HG03196 (cell line): ENCODE results near the gene IGIP.

Source experiments
- ATAC-seq: cut with Tn5 transposase; IDR thresholded peaks from one replicate; pipeline ENCODE4 v1.9.1; 2021; ENCODE audit not compliant: unreplicated experiment

The IGIP gene

DNA sequence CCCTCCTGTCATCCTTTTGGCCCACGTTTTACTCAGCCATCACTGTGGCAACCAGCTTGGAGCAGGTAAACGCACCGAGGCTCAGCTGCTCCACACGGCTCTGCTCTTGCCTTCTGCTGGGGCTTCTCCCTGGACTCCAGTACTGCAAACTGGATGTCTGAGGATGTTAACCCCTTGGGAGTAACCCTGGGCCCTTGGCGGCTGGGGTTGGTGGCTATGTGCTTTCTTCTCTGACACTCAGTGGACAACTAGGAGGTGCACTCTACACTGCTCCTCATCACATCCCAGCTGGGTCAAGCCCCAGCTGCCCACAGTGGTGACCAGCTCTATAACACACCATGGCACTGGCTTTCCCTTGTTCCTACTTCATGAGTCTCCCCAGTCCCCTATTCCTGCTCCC is 37.0 kb downstream of the IGIP start:
- ATAC-seq: no peak

DNA sequence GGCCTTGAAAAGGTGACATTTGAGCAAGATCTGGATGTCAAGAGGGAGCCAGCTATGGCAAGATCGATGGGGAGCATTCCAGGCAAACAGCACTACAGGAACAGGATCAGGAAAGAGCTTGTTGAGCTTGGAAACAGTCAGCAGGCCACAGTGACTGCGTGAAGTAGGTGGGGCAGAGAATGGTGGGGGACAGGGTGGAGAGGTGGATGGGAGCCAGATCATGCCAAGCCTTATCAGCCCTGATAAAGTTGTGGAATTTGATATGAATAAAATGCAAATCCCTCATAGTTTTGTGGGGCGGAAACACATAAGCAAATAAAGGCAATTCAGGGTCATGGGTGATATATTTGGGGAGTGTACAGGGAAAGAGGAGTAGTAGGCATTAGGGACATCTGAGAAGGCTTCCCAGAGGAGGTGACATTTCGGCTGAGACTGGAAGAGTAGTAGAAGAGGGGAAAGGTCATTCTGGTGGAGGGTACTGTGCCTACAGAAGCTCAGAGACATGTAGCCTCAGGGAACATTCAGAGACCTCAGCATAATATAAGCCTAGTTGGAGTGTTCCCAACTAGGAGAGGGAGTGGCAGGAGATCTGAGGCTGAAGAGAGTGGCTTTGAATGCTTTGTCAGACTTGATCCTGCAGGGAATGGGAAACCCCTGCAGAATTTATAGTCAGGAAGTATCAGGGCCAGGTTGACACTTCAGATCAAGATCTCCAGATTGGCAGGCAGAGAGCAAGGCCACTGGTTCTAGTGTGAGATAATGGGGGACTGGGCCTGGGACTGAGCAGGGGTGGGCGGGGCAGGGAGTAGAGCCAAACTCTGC is 39.6 kb downstream of the IGIP start:
- no peak for ATAC-seq

DNA sequence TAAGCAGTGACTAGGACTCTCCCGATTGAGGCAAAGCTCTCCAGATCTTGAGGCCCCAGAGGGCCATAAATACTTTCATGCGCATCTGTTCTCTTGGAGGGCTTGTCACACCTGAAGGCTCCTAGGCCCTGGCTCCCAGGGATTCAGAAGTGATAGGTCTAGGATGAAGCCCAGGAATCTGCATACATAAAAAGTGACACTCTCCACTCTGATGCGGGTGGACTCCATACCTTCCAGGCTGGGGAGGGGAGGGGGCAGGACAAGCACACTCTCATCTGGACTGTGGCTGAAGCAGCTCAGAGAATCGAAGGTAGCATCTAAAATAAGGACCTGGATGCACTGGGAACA is 40.2 kb downstream of the IGIP start:
- no peak for ATAC-seq

DNA sequence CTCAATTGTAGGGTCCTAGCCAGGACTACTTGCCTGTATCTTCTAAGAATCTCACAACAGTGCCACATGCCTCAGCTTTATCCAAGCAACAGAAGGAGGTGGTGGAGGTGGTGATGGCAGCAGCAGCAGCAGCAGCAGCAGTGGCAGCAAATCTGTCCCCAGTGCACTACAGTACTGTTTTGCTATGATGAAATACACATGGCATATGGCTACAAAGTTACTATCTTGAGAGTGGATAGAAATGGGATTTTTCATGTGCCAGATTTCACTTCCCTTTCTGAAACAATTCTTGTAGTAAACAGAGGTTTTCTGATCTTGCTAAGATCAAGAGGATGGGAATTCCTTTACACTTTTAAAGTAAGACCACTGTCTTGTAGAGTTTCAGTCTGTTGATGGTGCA is 41.2 kb downstream of the IGIP start:
- ATAC-seq: no peak

DNA sequence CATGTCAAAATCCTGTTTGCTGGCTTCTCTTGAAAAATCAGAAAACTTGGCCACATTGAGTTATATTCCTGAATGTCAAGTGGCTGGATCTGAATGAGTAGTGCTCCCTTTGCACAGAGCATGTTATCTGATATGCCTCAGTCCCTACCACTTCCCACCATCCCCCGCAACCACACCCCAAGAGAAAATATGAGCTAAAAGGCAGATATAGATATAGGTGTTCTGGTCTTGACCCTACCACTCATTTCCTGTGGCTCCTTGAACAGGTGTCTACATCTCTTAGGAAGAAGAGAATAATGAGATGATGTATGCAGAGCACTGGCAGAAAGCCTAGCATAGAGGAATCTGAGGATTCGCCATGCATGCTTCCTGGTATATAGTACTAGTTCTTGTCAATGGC is 42.6 kb downstream of the IGIP start:
- ATAC-seq: no peak

DNA sequence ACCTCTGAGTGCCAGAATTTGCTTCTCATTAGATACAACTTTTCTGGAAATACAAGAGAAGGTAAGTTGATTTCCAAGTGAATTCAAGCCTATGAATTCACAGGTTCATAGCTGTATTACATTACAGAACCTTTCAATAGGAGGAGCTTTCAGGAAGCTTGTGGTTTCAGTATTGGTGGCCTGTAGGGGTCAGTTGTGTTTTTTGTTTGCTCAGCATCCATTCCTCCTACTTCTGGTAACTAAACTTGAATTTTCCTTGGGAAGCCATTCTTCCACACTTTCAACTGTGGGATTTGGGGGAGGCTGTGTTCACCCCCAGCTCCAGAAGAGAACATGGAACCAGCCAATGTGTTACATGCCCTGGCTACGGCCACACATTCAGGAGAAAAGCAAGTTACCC is 43.7 kb downstream of the IGIP start:
- ATAC-seq: no peak

DNA sequence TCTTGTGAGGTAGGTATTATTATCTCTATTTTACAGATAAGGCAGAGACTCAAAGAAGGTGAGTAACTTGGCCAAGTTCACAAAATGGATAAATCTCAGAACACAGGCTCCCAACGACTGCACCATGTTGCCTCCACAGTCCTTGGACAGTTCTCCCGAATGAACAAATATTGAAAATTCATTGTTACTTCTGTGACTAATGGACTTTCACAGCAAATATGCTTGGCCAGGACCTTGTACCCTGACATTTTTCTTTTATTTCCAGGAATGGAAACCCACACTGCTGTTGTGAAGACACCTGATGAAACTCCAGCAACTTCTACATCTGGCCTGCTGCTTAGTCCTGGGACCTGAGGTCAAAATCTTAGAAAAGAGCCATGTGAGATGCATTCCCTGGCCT is 46.7 kb downstream of the IGIP start:
- ATAC-seq: no peak

DNA sequence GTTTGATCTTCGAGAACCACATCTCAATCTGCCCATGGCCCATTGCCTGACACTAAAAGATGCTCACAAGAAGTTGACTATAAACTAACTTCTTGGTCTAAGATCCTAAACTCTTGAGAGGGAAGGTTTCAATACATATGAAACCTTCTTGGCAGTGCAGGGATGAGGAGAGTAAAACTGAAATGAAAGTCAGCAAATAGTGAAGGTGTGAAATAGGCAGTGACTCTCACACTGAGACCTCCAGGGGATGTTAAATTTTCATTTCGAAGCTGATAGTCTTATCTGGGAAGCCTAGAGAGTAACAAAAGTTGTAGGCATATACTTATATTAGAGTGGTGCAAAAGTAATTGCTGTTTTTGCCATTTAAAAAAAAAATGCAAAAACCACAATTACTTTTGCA is 48.3 kb downstream of the IGIP start:
- ATAC-seq: no peak

DNA sequence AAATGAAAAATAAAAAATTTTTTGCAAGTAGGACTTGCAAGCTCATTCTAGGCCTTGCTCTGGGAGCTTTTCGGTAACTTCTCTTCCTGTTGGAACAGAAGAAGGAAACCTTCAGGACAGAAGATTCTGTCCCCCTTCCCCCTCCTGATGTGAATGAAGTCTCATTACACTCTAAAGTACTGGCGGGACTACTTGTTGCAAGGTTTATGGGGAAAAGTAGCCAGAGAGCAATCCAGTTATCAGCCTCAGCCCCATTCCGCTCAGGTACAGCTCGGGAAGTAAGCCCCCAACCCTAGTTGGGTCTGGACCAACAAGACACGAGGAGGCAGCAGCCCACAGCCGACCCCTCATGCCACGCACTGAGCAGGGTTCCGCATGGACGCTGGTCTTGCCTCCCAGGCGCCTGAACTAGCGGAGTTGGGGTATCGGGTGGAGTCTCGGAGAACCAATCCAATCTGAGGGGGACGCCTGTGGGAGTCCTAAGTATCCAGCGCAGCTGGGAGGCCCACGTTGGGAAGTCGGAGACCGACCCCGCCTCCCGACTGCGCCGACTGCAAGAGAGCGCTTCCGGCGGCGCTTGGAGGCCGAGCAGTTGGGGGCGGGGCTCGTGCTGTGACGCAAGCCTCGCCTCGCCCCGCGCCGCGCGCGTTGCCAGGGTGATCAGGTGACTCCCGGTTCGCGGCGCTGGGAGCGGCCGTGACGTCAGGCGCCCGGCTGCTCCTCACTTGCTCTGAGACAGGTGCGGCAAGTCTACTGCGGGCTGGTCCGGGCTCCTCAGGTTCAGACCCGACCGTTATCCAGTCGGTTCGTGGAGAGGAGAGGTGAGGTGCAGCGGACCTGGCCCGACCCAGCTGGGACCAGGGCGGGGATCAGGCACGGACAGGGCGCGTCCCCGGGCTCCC is 49.0 kb downstream of the IGIP start, which contains the start of gene CYSTM1:
TSS of gene CYSTM1 (plus strand) at position 724 of the 902 bp plus-strand sequence. CDS start 19,278 bp downstream, outside the sequence.
- ATAC-seq: peak; percentile 87

DNA sequence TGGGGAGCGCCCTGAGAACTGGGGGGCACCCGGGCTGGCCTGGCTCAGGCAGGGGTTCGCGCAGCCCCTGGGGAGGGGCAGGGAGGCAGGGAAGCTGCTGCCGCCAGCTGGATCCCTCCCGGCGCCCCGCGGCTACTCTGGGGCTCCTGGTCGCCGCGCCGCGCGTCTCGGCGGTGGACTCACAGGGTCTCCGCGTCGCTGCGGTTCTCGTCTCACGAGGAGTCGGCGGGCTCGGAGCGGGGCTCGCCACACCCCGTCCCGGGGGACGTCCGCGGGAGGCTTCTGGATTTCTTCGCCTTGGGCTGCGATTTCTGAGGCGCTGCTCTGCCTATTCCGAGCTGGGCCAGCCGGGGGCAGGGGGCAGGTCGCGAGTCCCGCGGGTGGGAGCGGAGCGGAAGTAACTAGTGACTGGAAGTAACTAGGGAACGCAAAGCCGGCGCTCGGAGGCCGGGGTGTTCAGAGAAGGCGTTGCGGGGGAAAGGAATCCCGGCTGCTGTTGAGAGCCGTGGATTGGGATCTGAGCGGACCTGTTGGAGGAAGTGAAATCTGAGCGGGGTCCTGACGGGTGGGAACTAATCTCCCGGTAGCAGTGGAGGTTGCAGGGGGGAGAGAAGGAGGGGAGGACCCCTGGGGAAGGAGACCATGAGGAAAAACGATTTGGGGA is 49.8 kb downstream of the IGIP start:
- ATAC-seq: peak; percentile 45

DNA sequence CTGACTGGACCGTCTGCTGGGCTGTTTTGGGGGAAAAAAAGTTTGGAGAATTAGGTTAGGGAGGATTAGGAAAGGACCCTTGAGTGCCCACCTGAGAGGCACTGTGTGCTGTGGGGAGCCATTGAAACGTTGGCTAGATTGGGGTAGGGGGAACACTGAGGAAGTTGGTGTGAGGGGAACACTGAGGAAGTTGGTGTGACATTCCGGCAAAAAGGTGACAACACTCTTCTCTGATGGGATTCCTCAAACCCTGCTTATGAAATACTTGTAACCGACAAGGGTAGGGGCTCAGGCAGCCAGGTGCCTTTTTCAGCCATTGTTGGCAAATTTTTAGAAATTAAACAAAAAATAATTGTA is 50.3 kb downstream of the IGIP start:
- no peak for ATAC-seq

DNA sequence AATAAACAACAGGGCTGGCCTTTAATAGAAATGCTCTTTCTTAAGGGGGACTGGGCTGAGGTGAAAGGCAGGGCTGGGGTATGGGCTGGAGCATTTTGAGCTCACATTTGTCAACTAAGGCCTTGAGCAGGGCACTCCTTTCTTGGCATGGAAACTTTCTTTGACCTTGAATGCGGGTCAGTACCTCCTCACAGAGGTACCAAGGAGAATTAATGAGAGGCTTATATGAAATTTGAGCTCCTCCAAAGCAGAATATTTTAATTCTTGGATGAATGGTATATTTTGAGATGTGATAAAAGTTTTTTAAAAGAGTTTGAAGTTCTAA is 52.3 kb downstream of the IGIP start:
- no peak for ATAC-seq

DNA sequence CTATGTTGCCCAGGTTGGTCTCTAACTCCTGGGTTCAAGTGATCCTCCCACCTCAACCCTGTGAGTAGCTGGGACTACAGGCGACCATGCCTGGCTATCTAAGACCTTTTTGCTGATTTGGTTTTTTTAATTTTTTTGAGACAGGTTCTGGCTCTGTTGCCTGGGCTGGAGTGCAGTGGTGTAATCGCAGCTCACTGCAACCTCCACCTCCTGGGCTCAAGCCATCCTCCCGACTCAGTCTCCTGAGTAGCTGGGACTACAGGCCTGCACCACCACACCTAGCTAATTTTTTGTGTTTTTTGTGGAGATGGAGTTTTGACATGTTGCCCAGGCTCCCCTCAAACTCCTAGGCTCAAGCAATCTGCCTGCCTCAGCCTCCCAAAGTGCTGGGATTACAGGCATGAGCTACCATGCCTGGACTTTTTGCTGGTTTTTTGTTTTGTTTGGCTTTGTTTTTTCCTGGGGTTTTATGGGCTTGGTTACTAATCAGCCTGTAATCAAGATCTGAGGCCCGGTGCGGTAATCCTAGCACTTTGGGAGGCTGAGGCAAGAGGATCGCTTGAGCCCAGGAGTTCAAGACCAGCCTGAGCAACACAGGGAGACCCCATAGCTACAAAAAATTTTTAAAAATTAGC is 52.9 kb downstream of the IGIP start:
- ATAC-seq: no peak
